H1 (cell line): ENCODE measurements around the gene ST8SIA4. TPM values are rescaled to one million over a fixed set of nuclear protein-coding genes. Genes with fewer than 3 reads are reported as not detected.

Source experiments
- CTCF ChIA-PET: fragments of 300-600 bp; sonication (Branson Sonifier 250); formaldehyde crosslinking; loops from one replicate; lab custom pipeline; 2021; ENCODE audit not compliant: partially characterized antibody; lab: Charles Lee
- POLR2A ChIA-PET: fragments of 300-600 bp; sonication (Branson Sonifier 250); formaldehyde crosslinking; loops from one replicate; lab custom pipeline; 2021; ENCODE audit warnings: inconsistent platforms; ENCODE audit not compliant: partially characterized antibody; lab: Charles Lee
- DNase-seq, 2 experiments: peaks; one replicate each; pipeline versions ENCODE4 v3.0.0 to v3.0.0-alpha.2; 2010 to 2022; ENCODE audit warnings: low spot score in 2 of 2, low read depth in 1 of 2, mixed read lengths in 1 of 2
- FAIRE-seq: peaks from 2 replicates; lab custom pipeline; 2011; peaks lifted over from hg19 to GRCh38; lab: Jason Lieb, UNC
- H2AFZ ChIP-seq: 2 replicates; pipeline ENCODE4 v1.8.1; 2012; ENCODE audit warnings: low read length, inconsistent platforms
- H2AK5ac ChIP-seq: 2 replicates; pipeline ENCODE4 v1.6.1; 2013; ENCODE audit warnings: low read depth, low read length
- H2BK120ac ChIP-seq: replicated peaks from 2 replicates; pipeline ENCODE3; 2013; ENCODE audit warnings: low read depth, low read length, inconsistent platforms
- H2BK12ac ChIP-seq: 2 replicates; pipeline ENCODE4 v1.6.1; 2013; ENCODE audit warnings: low read depth, low read length
- H2BK15ac ChIP-seq: 2 replicates; pipeline ENCODE4 v1.6.1; 2013; ENCODE audit warnings: low read length
- H2BK20ac ChIP-seq: 2 replicates; pipeline ENCODE4 v1.6.1; 2013; ENCODE audit warnings: low read length
- H2BK5ac ChIP-seq: 2 replicates; pipeline ENCODE4 v1.6.1; 2013; ENCODE audit warnings: low read depth, low read length
- H3K14ac ChIP-seq: 2 replicates; pipeline ENCODE4 v1.6.1; 2013; ENCODE audit warnings: inconsistent platforms; ENCODE audit not compliant: insufficient read length
- H3K18ac ChIP-seq: 2 replicates; pipeline ENCODE4 v1.6.1; 2013; ENCODE audit warnings: low read length; ENCODE audit errors: extremely low read depth
- H3K23ac ChIP-seq: 2 replicates; pipeline ENCODE4 v1.6.1; 2013; ENCODE audit warnings: inconsistent platforms; ENCODE audit not compliant: insufficient read length
- H3K23me2 ChIP-seq: 2 replicates; pipeline ENCODE4 v1.6.1; 2013; ENCODE audit warnings: low read depth, low read length
- H3K27ac ChIP-seq: 2 replicates; pipeline ENCODE4 v1.6.1; 2011; ENCODE audit warnings: low read depth, low read length, inconsistent platforms
- H3K27me3 ChIP-seq, 4 experiments: replicated peaks in 1 of 4; 1 replicate in 1 of 4; 2 replicates in 3 of 4; pipeline versions ENCODE4 v1.6.1 to v1.8.1; 2011 to 2013; ENCODE audit warnings: low read length in 3 of 4, mild to moderate bottlenecking in 3 of 4, inconsistent platforms in 2 of 4, mixed read lengths in 2 of 4, moderate library complexity in 1 of 4; ENCODE audit not compliant: control insufficient read depth in 3 of 4, insufficient read depth in 3 of 4; ENCODE audit errors: extremely low read depth in 1 of 4
- H3K36me3 ChIP-seq, 4 experiments: 2 replicates each; pipeline versions ENCODE4 v1.6.1 to v1.8.1; 2011 to 2013; ENCODE audit warnings: mild to moderate bottlenecking in 4 of 4, low read length in 3 of 4, moderate library complexity in 2 of 4, control low read depth in 1 of 4, inconsistent platforms in 1 of 4; ENCODE audit not compliant: insufficient read depth in 4 of 4, control insufficient read depth in 2 of 4
- H3K4ac ChIP-seq: replicated peaks from 2 replicates; pipeline ENCODE3; 2013; ENCODE audit warnings: low read length, low read depth, mixed read lengths, inconsistent platforms; ENCODE audit not compliant: insufficient read length
- H3K4me1 ChIP-seq, 4 experiments: replicated peaks in 1 of 4; 1 replicate in 1 of 4; 2 replicates in 3 of 4; pipeline versions ENCODE4 v1.6.1 to v1.8.1; 2011 to 2013; ENCODE audit warnings: low read length in 3 of 4, inconsistent platforms in 2 of 4, mixed read lengths in 1 of 4; ENCODE audit not compliant: insufficient read depth in 4 of 4, control insufficient read depth in 3 of 4
- H3K4me2 ChIP-seq, 2 experiments: 2 replicates each; pipeline versions ENCODE4 v1.6.1 to v1.8.1; 2011 to 2013; ENCODE audit warnings: low read depth in 2 of 2, low read length in 2 of 2, control low read depth in 1 of 2, inconsistent platforms in 1 of 2, mild to moderate bottlenecking in 1 of 2; ENCODE audit not compliant: insufficient read depth in 1 of 2
- H3K4me3 ChIP-seq, 4 experiments: fragments of 200-600, 300-600 bp in 1 of 4; sonication (generic), shearing (Covaris generic), sonication (Bioruptor Twin) in 1 of 4; 2 replicates each; pipeline versions ENCODE4 v1.5.1 to v1.8.1; 2011 to 2016; ENCODE audit warnings: low read length in 4 of 4, low read depth in 3 of 4, control low read depth in 2 of 4, inconsistent platforms in 2 of 4, mild to moderate bottlenecking in 2 of 4, mixed read lengths in 1 of 4, moderate library complexity in 1 of 4; ENCODE audit not compliant: insufficient read depth in 2 of 4; ENCODE audit errors: extremely low read depth in 1 of 4
- H3K56ac ChIP-seq: replicated peaks from 2 replicates; pipeline ENCODE3; 2013; ENCODE audit warnings: low read depth, mild to moderate bottlenecking, mixed read lengths, low read length, inconsistent platforms; ENCODE audit not compliant: insufficient read length
- H3K79me1 ChIP-seq: 2 replicates; pipeline ENCODE4 v1.6.1; 2013; ENCODE audit warnings: low read depth, low read length, control low read depth
- H3K79me2 ChIP-seq, 2 experiments: 2 replicates each; pipeline versions ENCODE4 v1.6.1 to v1.8.1; 2012 to 2013; ENCODE audit warnings: low read length in 2 of 2, mild to moderate bottlenecking in 2 of 2, inconsistent platforms in 1 of 2; ENCODE audit not compliant: insufficient read depth in 2 of 2, control insufficient read depth in 1 of 2
- H3K9ac ChIP-seq, 4 experiments: replicated peaks in 1 of 4; 1 replicate in 1 of 4; 2 replicates in 3 of 4; pipeline versions ENCODE4 v1.6.1 to v1.8.1; 2011 to 2013; ENCODE audit warnings: low read depth in 3 of 4, low read length in 3 of 4, control low read depth in 2 of 4, mild to moderate bottlenecking in 2 of 4, moderate library complexity in 2 of 4, inconsistent platforms in 1 of 4; ENCODE audit errors: extremely low read depth in 1 of 4
- H3K9me3 ChIP-seq, 2 experiments: 2 replicates each; pipeline versions ENCODE4 v1.6.1 to v1.8.1; 2012 to 2013; ENCODE audit warnings: mild to moderate bottlenecking in 2 of 2, moderate library complexity in 2 of 2, control low read depth in 1 of 2, inconsistent platforms in 1 of 2, low read depth in 1 of 2, low read length in 1 of 2, mixed read lengths in 1 of 2; ENCODE audit not compliant: insufficient read depth in 2 of 2
- H4K20me1 ChIP-seq, 2 experiments: replicated peaks in 1 of 2; 2 replicates each; pipeline versions ENCODE3 to v1.8.1; 2011 to 2013; ENCODE audit warnings: inconsistent platforms in 2 of 2, low read length in 2 of 2, mild to moderate bottlenecking in 1 of 2; ENCODE audit not compliant: insufficient read depth in 2 of 2, control insufficient read depth in 1 of 2
- H4K5ac ChIP-seq: 2 replicates; pipeline ENCODE4 v1.6.1; 2013; ENCODE audit warnings: low read length, low read depth, mixed read lengths, inconsistent platforms; ENCODE audit not compliant: insufficient read length
- H4K8ac ChIP-seq: 2 replicates; pipeline ENCODE4 v1.8.0; 2013; ENCODE audit warnings: mild to moderate bottlenecking, moderate library complexity, low read length, inconsistent platforms; ENCODE audit not compliant: insufficient read depth; ENCODE audit errors: extremely low read depth
- H4K91ac ChIP-seq: replicated peaks from 2 replicates; pipeline ENCODE3; 2013; ENCODE audit warnings: low read length, mixed read lengths, inconsistent platforms; ENCODE audit not compliant: insufficient read length
- SIN3A ChIP-seq, 2 experiments: IDR thresholded peaks in 1 of 2; conservative IDR thresholded peaks in 1 of 2; 2 replicates each; pipeline ENCODE4 v1.6.1; 2011 to 2012; ENCODE audit warnings: low read length in 2 of 2, improper control_type of control experiment in 1 of 2, low read depth in 1 of 2, mild to moderate bottlenecking in 1 of 2
- ZNF274 ChIP-seq: IDR thresholded peaks from 2 replicates; pipeline ENCODE4 v1.7.0; 2012; ENCODE audit warnings: low read length, borderline replicate concordance; ENCODE audit errors: extremely low read depth
- WGBS, 2 experiments: shearing (Covaris generic) in 1 of 2; methylation state at CpG; one replicate each; pipeline versions ENCODE4 v1.1.6 to v1.1.7; 2013 to 2015; ENCODE audit warnings: low lambda C conversion rate in 2 of 2, mixed read lengths in 2 of 2, inconsistent platforms in 1 of 2, low coverage in 1 of 2, missing lambda C conversion rate in 1 of 2; ENCODE audit not compliant: insufficient replicate concordance in 2 of 2, insufficient coverage in 1 of 2, insufficient read length in 1 of 2; ENCODE audit errors: extremely low coverage in 1 of 2, missing lambda C conversion rate in 1 of 2; 5-methylcytosine and 5-hydroxymethylcytosine counted together
- polyA plus RNA-seq, 7 experiments: library from polyadenylated mRNA; depleted of rRNA in 3 of 7; stranded (reverse) in 5 of 7; unstranded in 2 of 7; fragments of >200 nt in 5 of 7; fragments of 200-250 nt in 2 of 7; gene quantifications; 1 replicate in 5 of 7; 2 replicates in 1 of 7; 4 replicates in 1 of 7; pipeline versions ENCODE4 v1.2.1 to v1.2.3, GENCODE V29; 2011 to 2013; ENCODE audit warnings: missing spikeins in 2 of 7, mixed read lengths in 2 of 7
- total RNA-seq: library from RNA; stranded (reverse); fragmentation: NEBNext Ultra II Directional; extraction: Animal tissue kit (Norgen Biotek cat#: 25700); gene quantifications from 2 replicates; pipeline ENCODE4 v1.2.1, GENCODE V29; 2021

The ST8SIA4 gene
- total and polyA plus RNA-seq, 2 of the 8 experiments (the other 6 are each of a cell fraction or from before 2014, with no cell fraction given), result 0.08 to 0.50 TPM

DNA sequence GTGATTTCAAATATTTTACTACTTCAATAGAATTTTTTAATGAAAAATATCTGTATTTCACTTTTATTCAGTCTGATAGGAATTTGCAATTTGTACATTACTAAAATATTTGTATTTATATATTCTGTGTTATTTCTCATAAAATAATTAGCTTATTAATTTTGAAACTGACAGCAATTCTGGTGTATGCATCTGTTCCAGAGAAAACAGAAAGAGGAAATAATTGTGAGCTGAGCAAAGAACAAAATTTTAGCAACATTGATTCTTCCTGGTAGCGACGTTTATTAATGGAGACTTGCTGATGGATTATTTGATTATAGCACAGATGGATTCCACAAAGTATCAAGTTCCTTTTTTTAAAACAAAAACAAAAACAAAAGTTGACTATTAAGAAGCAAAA is 61.0 kb downstream of the ST8SIA4 start:
- H2AK5ac ChIP-seq, result no peak overlapping the region
- H3K9me3 ChIP-seq, result no peaks in the 10 kb centered on the region
- H3K27me3 ChIP-seq, result no peaks in the 10 kb centered on the region
- no peak overlapping the region for H3K18ac ChIP-seq
- no peak overlapping the region for H3K56ac ChIP-seq
- no peak overlapping the region for H2BK12ac ChIP-seq
- POLR2A ChIA-PET, result no interaction called here
- H3K79me1 ChIP-seq, result no peaks in the 10 kb centered on the region
- H3K36me3 ChIP-seq, result no peaks in the 10 kb centered on the region
- H3K23ac ChIP-seq, result no peak overlapping the region
- 96% methylated on average over 2 of the region's 2 CpGs; no CpG with 5 or more reads in 1 of the 2 experiments for WGBS, 2 experiments
- H3K79me2 ChIP-seq, result no peaks in the 10 kb centered on the region
- CTCF ChIA-PET, result interaction anchor here (0.6 to 1.0 kb wide), 3 partner anchors 14 to 327 kb away, joined by 3 read pairs; no protein-coding TSS in a partner anchor
- H4K5ac ChIP-seq, result no peak overlapping the region
- no peak overlapping the region for H3K4me2 ChIP-seq
- H2BK120ac ChIP-seq, result no peak overlapping the region
- no peak overlapping the region for H4K8ac ChIP-seq
- H2AFZ ChIP-seq, result no peak overlapping the region
- no peak overlapping the region for H4K91ac ChIP-seq
- DNase-seq (no peak), FAIRE-seq (no peak)
- H2BK5ac ChIP-seq, result no peak overlapping the region
- no peaks in the 10 kb centered on the region for H3K23me2 ChIP-seq
- no peak overlapping the region for H3K9ac ChIP-seq
- no peak overlapping the region for H2BK15ac ChIP-seq
- no peak overlapping the region for H3K4ac ChIP-seq
- no peak overlapping the region for H3K4me3 ChIP-seq
- H3K14ac ChIP-seq, result no peak overlapping the region
- no peaks in the 10 kb centered on the region for H4K20me1 ChIP-seq
- H3K4me1 ChIP-seq, result peaks cover 0 to 7% (median 2%) of the 10 kb centered on the region in 4 experiments; a peak in 3 of 7 replicates
- H3K27ac ChIP-seq, result no peak overlapping the region
- no peak overlapping the region for H2BK20ac ChIP-seq
- no peak for TF ChIP-seq ZNF274
- no peak for TF ChIP-seq SIN3A (conservative IDR thresholded peaks at IDR 0.05 in 1 of 2, IDR thresholded peaks at IDR 0.05 in 1 of 2; ENCODE audit: low read depth in 1 of 2, low read length in 2 of 2)
